CD4-positive, alpha-beta T cell treated with Interleukin-4 for 1 hour (primary cell): ENCODE results near the gene DOK6.

Source experiments
- DNase-seq, 2 donors: peaks; one replicate each; pipeline ENCODE4 v3.0.0-alpha.2; 2020 to 2022

DOK6 gene

GRCh38 chr18:69757733-69758132 is 357.0 kb downstream of the DOK6 start:
- no peak for DNase-seq

DNA sequence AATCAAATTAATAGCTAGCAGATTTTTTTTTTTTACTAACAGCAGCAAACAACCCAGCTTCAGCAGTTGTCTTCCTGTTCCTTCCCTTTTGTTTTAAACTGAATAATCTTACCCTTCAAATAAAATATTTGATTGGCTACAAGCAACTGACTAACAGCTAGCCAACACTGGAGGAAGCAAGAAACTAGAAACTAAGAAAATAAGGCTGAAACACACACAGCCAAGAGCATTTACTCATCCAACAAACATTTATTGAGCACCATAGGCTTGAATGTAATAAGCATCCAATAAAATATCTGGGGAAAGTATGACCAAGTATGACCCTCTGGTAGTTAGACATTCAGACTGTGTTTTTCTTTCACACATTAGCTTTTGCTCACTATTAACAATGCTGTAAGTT is 357.8 kb downstream of the DOK6 start:
- DNase-seq: no peak

- no peak for DNase-seq
Measured at GRCh38 chr18:69759046-69759445, 358.4 kb downstream of the DOK6 start.

GRCh38 chr18:69763002-69763401 is 362.3 kb downstream of the DOK6 start:
- DNase-seq: no peak

DNA sequence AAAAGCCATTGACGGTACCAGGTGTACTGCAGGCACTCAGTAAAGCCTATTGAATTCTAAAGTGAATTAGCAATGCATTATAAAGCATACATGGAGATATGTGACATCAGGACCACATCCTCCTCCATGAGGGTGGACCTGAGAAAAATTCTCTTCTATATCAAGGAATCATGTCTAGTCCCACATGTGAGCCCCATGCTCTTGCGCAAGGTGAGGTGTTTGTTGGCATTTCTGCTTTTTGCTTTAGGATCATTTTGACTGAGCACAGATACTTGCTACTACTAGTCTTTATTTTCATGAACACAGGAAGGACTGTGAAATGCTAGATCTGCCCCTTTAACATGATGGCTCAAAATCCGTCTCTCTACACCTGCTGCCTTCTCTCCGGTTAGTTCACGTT is 363.1 kb downstream of the DOK6 start:
- DNase-seq: no peak

GRCh38 chr18:69770238-69770637 is 369.6 kb downstream of the DOK6 start:
- no peak for DNase-seq

GRCh38 chr18:69774831-69775230 is 374.1 kb downstream of the DOK6 start:
- DNase-seq: no peak

DNA sequence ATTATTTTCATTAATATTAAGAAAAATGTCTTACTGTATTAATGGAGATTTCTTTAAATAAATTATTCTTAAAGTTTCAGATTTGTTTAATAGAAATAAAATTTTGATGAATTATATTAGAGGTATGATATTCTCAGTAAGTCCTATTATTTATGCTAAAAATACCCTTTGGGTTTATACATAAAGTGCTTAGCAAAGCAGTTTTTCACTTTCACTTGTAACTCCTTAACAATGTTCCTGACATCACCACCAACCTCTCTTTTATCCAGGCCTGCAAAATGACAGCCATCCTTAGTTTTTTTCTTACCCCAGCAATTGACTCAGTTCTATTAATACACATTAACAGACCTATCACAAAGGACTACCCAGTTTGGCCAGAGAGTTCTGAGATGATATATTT is 376.6 kb downstream of the DOK6 start:
- DNase-seq: no peak

- DNase-seq: no peak
Measured at GRCh38 chr18:69778680-69779079, 378.0 kb downstream of the DOK6 start.

- DNase-seq: no peak
Measured at GRCh38 chr18:69780851-69781250, 380.2 kb downstream of the DOK6 start.

GRCh38 chr18:69784815-69785214 is 384.1 kb downstream of the DOK6 start:
- DNase-seq: no peak

GRCh38 chr18:69785466-69785865 is 384.8 kb downstream of the DOK6 start:
- no peak for DNase-seq

DNA sequence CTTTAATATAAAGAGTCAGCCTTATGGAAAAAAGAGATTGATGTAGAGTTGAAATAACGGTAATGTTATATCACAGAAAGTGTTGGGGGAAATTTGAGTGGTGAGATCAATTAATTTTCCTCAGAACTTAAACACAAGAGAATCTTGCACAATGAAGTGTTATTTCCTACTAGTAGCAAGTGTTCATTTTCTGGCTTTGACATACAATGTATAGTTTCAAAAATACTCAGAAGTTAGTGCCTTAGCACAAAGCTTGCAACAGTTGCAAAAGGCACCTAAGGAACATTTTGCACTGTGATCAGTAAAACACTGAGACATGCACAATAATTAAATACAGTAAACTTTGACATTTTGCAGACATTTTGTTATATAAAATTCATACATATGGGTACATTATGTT is 385.7 kb downstream of the DOK6 start:
- DNase-seq: no peak

GRCh38 chr18:69787825-69788547 is 387.3 kb downstream of the DOK6 start:
- no peak for DNase-seq

GRCh38 chr18:69789794-69790193 is 389.1 kb downstream of the DOK6 start:
- no peak for DNase-seq

DNA sequence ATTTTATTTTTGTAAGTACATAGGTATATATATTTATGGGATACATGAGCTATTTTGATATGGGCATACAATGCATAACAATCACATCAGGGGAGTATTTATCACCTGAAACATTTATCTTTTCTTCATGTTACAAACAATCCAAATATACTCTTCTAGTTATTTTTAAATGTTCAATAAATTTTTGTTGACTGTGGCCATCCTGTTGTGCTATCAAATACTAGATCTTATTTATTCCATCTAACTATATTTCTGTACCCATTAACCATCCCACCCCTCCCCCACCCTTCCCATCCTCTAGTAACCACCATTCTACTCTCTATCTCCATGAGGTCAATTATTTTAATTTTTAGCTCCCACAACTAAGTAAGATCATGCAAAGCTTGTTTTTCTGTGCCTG is 390.0 kb downstream of the DOK6 start:
- no peak for DNase-seq

GRCh38 chr18:69795791-69796190 is 395.1 kb downstream of the DOK6 start:
- DNase-seq: no peak

GRCh38 chr18:69804776-69805501 is 404.3 kb downstream of the DOK6 start:
- no peak for DNase-seq

- no peak for DNase-seq
Measured at GRCh38 chr18:69808399-69808798, 407.7 kb downstream of the DOK6 start.

- DNase-seq: no peak
Measured at GRCh38 chr18:69813559-69813958, 412.9 kb downstream of the DOK6 start.

DNA sequence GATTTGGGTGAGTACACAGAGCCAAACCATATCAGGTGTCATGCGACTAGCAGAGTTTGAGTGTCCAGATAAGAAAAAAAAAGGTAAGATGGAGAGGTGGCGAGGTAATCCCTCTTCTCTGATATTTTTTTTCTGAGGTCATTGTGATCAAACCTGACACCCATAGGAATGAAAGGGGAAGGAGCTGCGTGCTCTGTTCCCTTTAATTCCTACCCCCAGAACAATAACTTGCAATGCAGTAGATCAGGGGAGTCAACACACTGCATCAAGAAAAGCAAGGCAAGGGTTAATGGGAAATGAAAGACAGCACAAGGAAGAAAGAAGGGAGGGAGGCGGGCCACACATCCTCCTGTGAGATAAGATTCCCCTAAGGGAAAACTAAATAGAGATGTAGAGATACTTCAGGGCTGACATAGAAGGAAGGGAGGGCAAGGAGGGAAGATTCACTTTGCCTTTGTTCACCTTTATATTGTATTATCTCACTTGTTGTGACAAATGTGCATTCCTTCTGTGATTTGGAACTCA is 414.2 kb downstream of the DOK6 start:
- no peak for DNase-seq

DNA sequence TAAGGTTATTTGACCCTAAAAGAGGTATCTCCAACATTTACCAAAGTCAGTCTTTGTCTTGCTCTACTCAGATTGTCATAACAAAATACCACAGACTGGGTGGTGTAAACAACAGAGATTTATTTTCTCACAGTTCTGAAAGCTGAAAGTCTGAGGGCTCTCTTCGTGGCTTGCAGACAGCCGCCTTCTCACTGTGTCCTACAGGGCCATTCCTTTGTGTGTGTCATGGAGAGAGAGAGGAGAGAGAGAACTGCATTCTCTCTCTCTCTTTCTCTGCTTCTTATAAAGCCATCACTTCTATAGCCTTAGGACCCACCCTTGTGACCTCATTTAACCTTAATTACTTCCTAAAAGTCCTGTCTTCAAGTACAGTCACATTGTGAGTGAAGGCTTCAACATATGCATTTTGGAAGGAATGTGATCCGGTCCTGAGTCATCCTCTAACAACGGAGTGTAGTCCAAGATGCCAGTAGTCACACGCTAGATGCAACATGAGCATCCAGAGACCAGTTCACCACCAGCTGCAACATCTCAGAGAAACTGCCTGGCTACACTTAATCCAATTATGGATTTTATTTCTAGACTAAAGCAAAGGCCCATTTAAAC is 416.8 kb downstream of the DOK6 start:
- no peak for DNase-seq

GRCh38 chr18:69819460-69819859 is 418.8 kb downstream of the DOK6 start:
- DNase-seq: no peak

- no peak for DNase-seq
Measured at GRCh38 chr18:69820538-69820937, 419.9 kb downstream of the DOK6 start.
